Effector CD8-positive, alpha-beta T cell (primary cell): ENCODE measurements around the gene TRAIP.
"Not testable (repeated sequence)": the region's sequence is repeated elsewhere in the genome, so short reads cannot be mapped to it uniquely, and the experiment has no call there.

Experiments
- DNase-seq: peaks from one replicate; lab custom pipeline; 2025; lab: John Stamatoyannopoulos, UW

TRAIP gene

DNA sequence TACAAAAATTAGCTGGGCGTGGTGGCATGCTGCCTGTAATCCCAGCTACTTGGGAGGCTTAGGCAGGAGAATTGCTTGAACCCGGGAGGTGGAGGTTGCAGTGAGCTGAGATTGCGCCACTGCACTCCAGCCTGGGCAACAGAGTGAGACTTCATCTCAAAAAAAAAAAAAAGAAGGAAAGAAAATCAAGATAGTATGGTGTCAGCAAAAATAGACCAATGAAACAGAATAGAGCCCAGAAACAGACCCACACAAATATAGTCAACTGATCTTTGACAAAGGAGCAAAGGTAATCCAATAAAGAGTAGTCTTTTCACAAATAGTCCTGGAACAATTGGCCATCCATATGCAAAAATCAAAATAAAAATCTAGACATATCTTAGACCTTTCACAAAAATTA, 33.2 kb downstream of the TRAIP start:
- not testable (repeated sequence) for DNase-seq

GRCh38 chr3:49813497-49814174, 42.7 kb downstream of the TRAIP start, which contains the start of gene UBA7:
Gene UBA7 (minus strand): TSS chr3:49813953. CDS start chr3:49813787, 166 bp downstream.
- no peak for DNase-seq

GRCh38 chr3:49812916-49813496, 43.4 kb downstream of the TRAIP start:
- DNase-seq = no peak

- DNase-seq = no peak
Observed at GRCh38 chr3:49807431-49808114, 48.8 kb downstream of the TRAIP start.

- no peak for DNase-seq
Observed at GRCh38 chr3:49806850-49807249, 49.5 kb downstream of the TRAIP start.

DNA sequence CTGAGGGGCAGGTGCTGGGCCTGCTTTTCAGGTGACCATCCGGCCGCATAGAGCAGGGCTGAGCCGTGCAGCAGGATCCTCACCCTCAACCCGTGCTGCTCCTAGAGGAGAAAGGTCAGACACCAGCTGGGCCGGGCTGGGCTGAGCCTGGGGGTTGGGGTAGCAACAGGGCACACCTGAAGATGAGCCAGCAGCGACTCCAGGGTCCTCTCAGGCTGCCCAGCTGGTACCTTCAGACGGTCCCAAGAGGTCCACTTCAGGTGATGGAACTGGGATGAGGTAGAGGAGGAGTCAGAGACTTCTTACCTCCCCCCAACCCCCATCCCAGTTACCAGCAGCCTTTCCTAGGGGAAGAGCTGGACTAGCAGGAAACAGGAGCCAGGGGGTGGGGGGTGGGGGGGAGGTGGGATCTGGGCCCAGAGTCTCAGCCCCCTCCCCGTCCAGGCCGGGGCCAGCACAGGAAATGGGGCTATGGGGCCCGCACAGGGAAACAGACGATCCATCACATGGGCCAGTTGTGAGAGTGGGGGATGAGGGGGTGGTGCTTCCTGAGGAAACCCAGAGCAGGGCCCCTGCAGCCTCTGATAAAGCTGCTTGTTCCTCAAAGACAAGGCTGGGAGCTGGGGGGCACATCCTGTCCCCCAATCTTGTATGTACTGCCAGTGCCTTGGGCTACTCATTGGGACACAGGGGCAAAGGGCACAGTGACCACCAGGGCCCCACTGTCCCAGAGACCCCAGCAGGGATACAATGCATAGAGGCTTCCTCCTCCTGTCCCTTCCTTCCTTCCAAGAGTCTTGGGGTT, 50.3 kb downstream of the TRAIP start:
- DNase-seq = peak; percentile 9

GRCh38 chr3:49805367-49805782, 51.0 kb downstream of the TRAIP start:
- no peak for DNase-seq

- no peak for DNase-seq
Observed at GRCh38 chr3:49804141-49805041, 52.0 kb downstream of the TRAIP start.

GRCh38 chr3:49803465-49804140, 52.8 kb downstream of the TRAIP start:
- peak; percentile 58 for DNase-seq

DNA sequence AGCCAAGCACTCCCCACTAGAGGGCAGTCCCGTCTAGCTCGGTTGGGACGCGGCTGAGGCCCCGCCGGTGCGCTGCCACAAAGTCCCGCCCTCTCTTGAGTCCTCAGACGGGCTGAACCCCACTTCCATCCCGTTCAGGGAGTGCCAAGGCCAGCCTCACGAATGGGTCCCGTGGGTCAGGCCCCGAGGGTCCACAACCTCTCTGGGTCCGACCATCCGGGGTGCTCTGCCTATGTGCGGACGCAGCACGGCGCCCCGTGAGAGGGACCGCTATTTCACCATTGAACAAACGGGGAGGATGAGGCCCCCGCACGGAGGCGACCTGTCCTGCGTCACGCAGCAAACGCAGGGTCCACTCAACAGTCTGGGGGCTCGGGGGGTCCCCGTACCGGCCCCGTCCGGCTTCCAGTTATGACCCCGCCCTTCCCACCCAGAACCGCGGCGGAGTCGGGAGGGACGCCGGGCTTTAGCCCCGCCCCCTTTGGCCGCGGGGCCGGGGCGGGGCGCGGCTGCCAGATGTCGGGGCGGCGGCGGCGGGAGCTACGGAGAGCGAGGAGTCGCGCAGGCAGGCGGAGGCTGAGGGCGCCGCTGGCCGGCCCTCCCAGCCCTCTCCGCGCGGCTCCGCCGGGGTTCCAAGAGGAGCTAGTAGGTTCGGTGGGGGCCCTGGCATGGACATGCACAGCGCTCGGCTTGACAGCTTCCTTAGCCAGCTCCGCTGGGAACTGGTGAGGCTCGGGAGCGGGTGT, 53.5 kb downstream of the TRAIP start, which contains the start of gene INKA1:
Gene INKA1, plus strand, starts transcription at position 543 of the 746 bp plus-strand sequence. Its CDS starts 132 bp downstream, at position 675.
- peak; percentile 75 for DNase-seq

GRCh38 chr3:49801160-49801559, 55.2 kb downstream of the TRAIP start:
- no peak for DNase-seq

GRCh38 chr3:49799761-49800160, 56.6 kb downstream of the TRAIP start, which contains the start of gene CDHR4:
Gene CDHR4 (minus strand): TSS chr3:49799873. CDS start chr3:49799812, 61 bp downstream.
- no peak for DNase-seq

- no peak for DNase-seq
Observed at GRCh38 chr3:49799105-49799504, 57.3 kb downstream of the TRAIP start.

- DNase-seq = no peak
Observed at GRCh38 chr3:49794926-49795905, 61.1 kb downstream of the TRAIP start.

DNA sequence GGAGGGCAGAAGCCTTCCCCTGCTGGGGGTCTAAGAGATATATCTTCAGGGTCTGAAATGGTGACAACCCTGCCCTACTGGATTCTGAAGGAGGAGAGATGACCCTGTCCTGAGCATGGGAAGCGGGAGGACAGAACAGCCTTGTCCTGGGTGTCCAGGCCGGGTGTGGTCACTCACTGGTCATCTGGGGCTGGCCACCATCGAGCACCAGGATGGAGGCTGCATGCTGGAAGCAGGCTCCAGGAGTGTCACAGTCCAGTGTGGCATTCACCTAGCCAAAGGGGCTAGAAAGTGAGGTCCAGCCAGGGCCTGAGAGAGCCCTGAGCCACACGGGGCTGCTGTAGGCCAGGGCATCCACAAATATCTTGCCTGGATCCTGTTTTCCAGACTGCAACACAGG, 61.9 kb downstream of the TRAIP start:
- no peak for DNase-seq

- DNase-seq = no peak
Observed at GRCh38 chr3:49793486-49794085, 62.8 kb downstream of the TRAIP start.

DNA sequence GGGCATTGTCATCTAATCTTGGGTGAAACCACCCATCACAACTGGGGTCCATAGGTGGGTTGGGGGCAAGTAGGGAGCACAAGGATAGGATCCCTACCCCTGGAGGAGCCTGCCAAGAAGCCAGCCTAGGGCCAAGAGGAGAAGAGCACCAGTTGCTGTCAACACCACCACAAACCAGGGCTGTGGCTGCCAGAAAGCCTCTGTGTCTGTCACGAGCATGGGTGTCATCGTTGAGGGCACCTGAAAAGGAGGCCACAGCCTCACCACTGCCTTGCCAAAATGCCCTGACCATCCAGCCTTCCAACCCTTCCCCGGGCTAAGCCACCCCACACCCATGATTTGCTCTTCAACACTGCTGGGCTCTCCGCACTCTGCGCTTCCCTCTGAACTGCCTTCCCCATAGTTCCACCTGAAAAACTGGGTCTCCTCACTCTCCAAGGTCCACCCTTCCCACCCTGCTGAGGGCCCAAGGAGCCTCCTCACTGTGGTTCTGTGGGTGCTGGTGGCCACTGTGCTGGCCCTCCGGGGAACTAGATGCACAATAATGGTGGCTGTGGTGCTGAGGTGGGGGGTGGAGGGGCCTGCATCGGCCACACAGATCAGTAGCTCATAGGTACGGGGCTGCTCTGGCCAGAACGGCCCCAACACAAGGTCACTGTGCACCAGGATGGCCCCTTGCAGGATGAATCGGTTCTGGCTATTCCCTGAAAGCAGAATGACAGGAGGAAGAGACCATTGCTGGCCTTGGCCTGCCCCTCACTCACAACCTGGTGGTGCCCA, 63.8 kb downstream of the TRAIP start:
- DNase-seq = no peak
